ENCODE results near the gene SGO2. TPM values are rescaled to one million over a fixed set of nuclear protein-coding genes. Genes with fewer than 3 reads are reported as not detected.
A peak's percentile ranks its signal among the peaks of the same experiment; 100 is the strongest.

The SGO2 gene
- total and polyA plus RNA-seq, 2 donors (not counting 3 experiments of a cell fraction or from before 2014, with no cell fraction given) = 1.7 to 20.5 TPM

DNA sequence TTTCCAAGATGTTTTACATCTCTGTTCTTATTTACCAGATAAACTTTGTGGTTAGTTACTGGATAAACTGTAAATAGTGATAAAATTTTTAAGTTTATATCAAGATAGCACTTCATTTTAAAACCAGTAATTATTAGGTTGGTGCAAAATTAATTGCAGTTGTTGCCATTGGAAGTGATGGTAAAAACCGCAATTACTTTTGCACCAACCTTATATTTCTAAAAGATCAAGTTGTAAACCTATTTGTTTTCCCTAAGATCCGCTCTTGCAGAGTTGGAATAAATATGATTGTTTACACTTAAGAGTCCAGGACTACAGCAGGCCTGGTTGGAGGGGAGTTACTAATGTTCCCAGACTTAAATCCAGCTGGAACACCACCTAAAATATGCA lies 59.3 kb downstream of the SGO2 start:
- H3K9me3 ChIP-seq (replicated peaks; ENCODE audit: control insufficient read depth, insufficient read depth, low read length) = no peaks in the 10 kb centered on the region
- TF ChIP-seq GATA2 (IDR thresholded peaks at IDR 0.05; ENCODE audit: insufficient read depth, insufficient read length, low read depth, low read length) = no peak
- TF ChIP-seq, protein P1, sequence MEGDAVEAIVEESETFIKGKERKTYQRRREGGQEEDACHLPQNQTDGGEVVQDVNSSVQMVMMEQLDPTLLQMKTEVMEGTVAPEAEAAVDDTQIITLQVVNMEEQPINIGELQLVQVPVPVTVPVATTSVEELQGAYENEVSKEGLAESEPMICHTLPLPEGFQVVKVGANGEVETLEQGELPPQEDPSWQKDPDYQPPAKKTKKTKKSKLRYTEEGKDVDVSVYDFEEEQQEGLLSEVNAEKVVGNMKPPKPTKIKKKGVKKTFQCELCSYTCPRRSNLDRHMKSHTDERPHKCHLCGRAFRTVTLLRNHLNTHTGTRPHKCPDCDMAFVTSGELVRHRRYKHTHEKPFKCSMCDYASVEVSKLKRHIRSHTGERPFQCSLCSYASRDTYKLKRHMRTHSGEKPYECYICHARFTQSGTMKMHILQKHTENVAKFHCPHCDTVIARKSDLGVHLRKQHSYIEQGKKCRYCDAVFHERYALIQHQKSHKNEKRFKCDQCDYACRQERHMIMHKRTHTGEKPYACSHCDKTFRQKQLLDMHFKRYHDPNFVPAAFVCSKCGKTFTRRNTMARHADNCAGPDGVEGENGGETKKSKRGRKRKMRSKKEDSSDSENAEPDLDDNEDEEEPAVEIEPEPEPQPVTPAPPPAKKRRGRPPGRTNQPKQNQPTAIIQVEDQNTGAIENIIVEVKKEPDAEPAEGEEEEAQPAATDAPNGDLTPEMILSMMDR (IDR thresholded peaks at IDR 0.05; ENCODE audit: extremely low read depth in 1 of 2, insufficient read depth in 1 of 2, low read depth in 1 of 2, low read length in 2 of 2) = no peak
- no peaks in the 10 kb centered on the region for H3K27me3 ChIP-seq (ENCODE audit: control insufficient read depth in 2 of 2, insufficient read depth in 2 of 2, low read length in 2 of 2)
- dilution Hi-C loops (cut with MboI; ENCODE audit: extremely low pct_ligation_motif_present, low sequenced_read_pairs) (no loop called here), intact Hi-C loops (cut with micrococcal nuclease) (no loop called here)
- H3K4me2 ChIP-seq (ENCODE audit: insufficient read depth, low read length) = peak overlapping the region; percentile 84
- CTCF ChIA-PET = interaction anchor here (1.0 to 2.1 kb wide), 11 partner anchors 11 to 612 kb away, joined by 3 to 7 read pairs (median 4); no protein-coding TSS in a partner anchor
- no peaks in the 10 kb centered on the region for H3K36me3 ChIP-seq (ENCODE audit: control insufficient read depth in 2 of 2, extremely low read depth in 1 of 2, insufficient read depth in 2 of 2, low read length in 2 of 2)
- FAIRE-seq = no peak
- DNase-seq (ENCODE audit: low read depth, low spot score) = no peak
- peak overlapping the region; percentile 94 for H2AFZ ChIP-seq (ENCODE audit: low read depth, low read length)
- POLR2A ChIA-PET = no interaction called here
- no peaks in the 10 kb centered on the region for H3K9me1 ChIP-seq (replicated peaks; ENCODE audit: control insufficient read depth, extremely low read depth, insufficient read depth, low read length)
- H3K4me1 ChIP-seq (ENCODE audit: control insufficient read depth, extremely low read depth, insufficient read depth, low read length) = peaks cover 11% of the 10 kb centered on the region
- no peak overlapping the region for H3K9ac ChIP-seq (replicated peaks; ENCODE audit: extremely low read depth, insufficient read depth, low read length)
- peak overlapping the region; percentile 32 to 54 (median 47) for H3K4me3 ChIP-seq (replicated peaks in 1 of 3; ENCODE audit: insufficient read depth in 1 of 3, low read depth in 1 of 3, low read length in 3 of 3)
- BruUV-seq (replicated peaks) = no TSS peak
- H3K79me2 ChIP-seq (ENCODE audit: control insufficient read depth, insufficient read depth, low read length) = no peaks in the 10 kb centered on the region
- no peak overlapping the region for H3K27ac ChIP-seq (ENCODE audit: insufficient read depth, low read depth, low read length)
- no peaks in the 10 kb centered on the region for H4K20me1 ChIP-seq (replicated peaks; ENCODE audit: control insufficient read depth, extremely low read depth, insufficient read depth, low read length)

DNA sequence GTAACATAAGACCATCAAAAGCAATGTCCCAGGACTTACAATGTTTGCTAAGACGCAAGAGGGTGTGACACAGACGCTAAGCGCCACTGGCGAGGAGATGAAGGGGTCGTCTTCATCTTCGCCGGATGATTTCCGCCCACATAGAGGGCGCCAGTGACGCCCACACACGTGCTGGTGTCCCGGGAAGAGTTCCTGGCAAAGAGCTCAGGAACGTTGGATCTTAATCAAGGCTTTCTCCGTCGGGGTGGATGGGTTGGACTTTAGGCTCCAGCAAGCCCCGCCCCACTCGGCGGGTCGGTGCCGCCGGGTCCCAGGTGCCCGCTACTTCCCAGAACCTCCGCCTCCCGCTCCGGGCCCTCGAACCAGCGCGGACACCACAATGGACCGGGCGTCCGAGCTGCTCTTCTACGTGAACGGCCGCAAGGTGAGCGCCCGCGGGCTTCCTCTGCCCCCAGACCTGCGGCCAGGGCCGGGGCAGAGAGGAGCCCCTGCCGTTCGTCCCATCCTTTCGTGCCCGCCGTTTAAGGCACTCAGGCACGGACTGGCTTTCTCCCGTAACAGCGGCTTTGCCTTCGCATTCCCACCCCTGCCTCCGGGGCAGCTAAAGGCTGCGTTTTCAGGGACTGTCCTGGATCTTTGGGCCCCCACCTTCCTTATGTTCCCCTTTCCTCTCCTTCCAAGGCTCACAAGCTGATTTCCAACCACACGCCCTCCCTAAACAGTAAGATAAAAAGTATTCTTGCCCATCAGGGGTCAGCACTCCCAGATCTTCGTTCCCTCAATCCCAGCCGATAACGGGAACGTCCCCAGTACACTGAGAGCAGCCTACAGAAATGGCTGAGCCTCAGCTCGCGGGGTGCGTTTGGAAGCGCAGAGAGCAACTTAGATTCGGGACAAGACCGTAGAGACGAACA lies 60.0 kb downstream of the SGO2 start, which contains the start of gene AOX1:
Gene AOX1 (plus strand): TSS at position 285 of the 914 bp plus-strand sequence. CDS start 95 bp downstream, at position 380.
- FAIRE-seq = no peak
- no TSS peak for BruUV-seq (replicated peaks)
- no peaks in the 10 kb centered on the region for H3K27me3 ChIP-seq (ENCODE audit: control insufficient read depth in 2 of 2, insufficient read depth in 2 of 2, low read length in 2 of 2)
- no peaks in the 10 kb centered on the region for H3K36me3 ChIP-seq (ENCODE audit: control insufficient read depth in 2 of 2, extremely low read depth in 1 of 2, insufficient read depth in 2 of 2, low read length in 2 of 2)
- H3K9me3 ChIP-seq (replicated peaks; ENCODE audit: control insufficient read depth, insufficient read depth, low read length) = no peaks in the 10 kb centered on the region
- no peak within 1 kb of the TSS for H3K9ac ChIP-seq (replicated peaks; ENCODE audit: extremely low read depth, insufficient read depth, low read length)
- H3K4me1 ChIP-seq (ENCODE audit: control insufficient read depth, extremely low read depth, insufficient read depth, low read length) = peaks cover 11% of the 10 kb centered on the region
- H3K4me3 ChIP-seq (replicated peaks in 1 of 3; ENCODE audit: insufficient read depth in 1 of 3, low read depth in 1 of 3, low read length in 3 of 3) = peak within 1 kb of the TSS; percentile 32 to 54 (median 47)
- no peak for TF ChIP-seq FOS (IDR thresholded peaks at IDR 0.05; ENCODE audit: borderline replicate concordance, insufficient read depth, low read length)
- TF ChIP-seq POLR2AphosphoS5 (IDR thresholded peaks at IDR 0.05; ENCODE audit: insufficient read depth, low read depth, low read length) = no peak
- peak; percentile 41 for TF ChIP-seq EZH2 (IDR thresholded peaks at IDR 0.05; ENCODE audit: borderline replicate concordance, low read depth, low read length, severe bottlenecking)
- no peak for TF ChIP-seq POLR2A (IDR thresholded peaks at IDR 0.05; ENCODE audit: low read depth, low read length)
- TF ChIP-seq, protein P1 (IDR thresholded peaks at IDR 0.05; ENCODE audit: extremely low read depth in 1 of 2, insufficient read depth in 1 of 2, low read depth in 1 of 2, low read length in 2 of 2) = peak in 1 of 2 donors; percentile 7
- TF ChIP-seq MYC (IDR thresholded peaks at IDR 0.05; ENCODE audit: low read depth, low read length) = no peak
- TF ChIP-seq, protein P2, sequence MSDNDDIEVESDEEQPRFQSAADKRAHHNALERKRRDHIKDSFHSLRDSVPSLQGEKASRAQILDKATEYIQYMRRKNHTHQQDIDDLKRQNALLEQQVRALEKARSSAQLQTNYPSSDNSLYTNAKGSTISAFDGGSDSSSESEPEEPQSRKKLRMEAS (IDR thresholded peaks at IDR 0.05; ENCODE audit: insufficient read depth, insufficient read length) = peak; percentile 5
- no peak for TF ChIP-seq GATA2 (IDR thresholded peaks at IDR 0.05; ENCODE audit: insufficient read depth, insufficient read length, low read depth, low read length)
- no peak for TF ChIP-seq JUN (IDR thresholded peaks at IDR 0.05; ENCODE audit: borderline replicate concordance, insufficient read depth, insufficient read length, low read depth)
- no peak within 1 kb of the TSS for H3K27ac ChIP-seq (ENCODE audit: insufficient read depth, low read depth, low read length)
- ChIA-PET POLR2A (no interaction called here), CTCF (interaction anchor here (0.6 to 2.1 kb wide), 16 partner anchors 10 to 612 kb away, joined by 3 to 7 read pairs (median 4); no protein-coding TSS in a partner anchor)
- intact Hi-C loops (cut with micrococcal nuclease) (no loop called here), dilution Hi-C loops (cut with MboI; ENCODE audit: extremely low pct_ligation_motif_present, low sequenced_read_pairs) (no loop called here)
- H4K20me1 ChIP-seq (replicated peaks; ENCODE audit: control insufficient read depth, extremely low read depth, insufficient read depth, low read length) = no peaks in the 10 kb centered on the region
- no peaks in the 10 kb centered on the region for H3K9me1 ChIP-seq (replicated peaks; ENCODE audit: control insufficient read depth, extremely low read depth, insufficient read depth, low read length)
- peak within 1 kb of the TSS; percentile 94 for H2AFZ ChIP-seq (ENCODE audit: low read depth, low read length)
- peak within 1 kb of the TSS; percentile 84 for H3K4me2 ChIP-seq (ENCODE audit: insufficient read depth, low read length)
- DNase-seq (ENCODE audit: low read depth, low spot score) = peak; percentile 53
- H3K79me2 ChIP-seq (ENCODE audit: control insufficient read depth, insufficient read depth, low read length) = no peaks in the 10 kb centered on the region
